HG03565 (cell line): Measurements from ENCODE around the gene HDGFL3.
"Not testable (repeated sequence)": the region's sequence is repeated elsewhere in the genome, so short reads cannot be mapped to it uniquely, and the experiment has no call there.

Experiments
- ATAC-seq: cut with Tn5 transposase; IDR thresholded peaks from one replicate; pipeline ENCODE4 v1.9.1; 2021; ENCODE audit warnings: mild to moderate bottlenecking, moderate library complexity; ENCODE audit not compliant: unreplicated experiment

HDGFL3 gene

GRCh38 chr15:83207660-83208366, at the start of gene HDGFL3:
Gene HDGFL3 (minus strand): TSS chr15:83207823. CDS start chr15:83207414, 409 bp downstream.
- ATAC-seq: no peak

DNA sequence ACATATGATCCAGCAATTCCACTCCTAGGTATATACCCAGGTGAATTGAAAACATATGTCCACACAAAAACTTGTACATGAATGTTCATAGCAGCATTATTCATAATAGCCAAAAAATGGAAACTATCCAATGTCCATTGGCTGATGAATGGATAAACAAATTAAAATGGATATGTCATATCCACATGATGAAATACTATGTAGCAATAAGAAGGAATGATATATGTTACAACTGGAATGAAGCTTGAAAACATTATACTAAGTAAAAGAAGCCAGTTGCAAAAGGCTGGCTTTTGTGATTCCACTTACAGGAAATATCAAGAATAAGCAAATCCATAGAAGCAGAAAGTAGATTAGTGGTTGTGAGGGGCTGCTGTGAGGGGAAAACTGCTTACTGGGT, 43.2 kb upstream of the HDGFL3 start:
- ATAC-seq: no peak

GRCh38 chr15:83249030-83249343, 41.4 kb upstream of the HDGFL3 start:
- ATAC-seq: no peak

GRCh38 chr15:83248151-83249029, 40.8 kb upstream of the HDGFL3 start:
- no peak for ATAC-seq

GRCh38 chr15:83243634-83244033, 36.0 kb upstream of the HDGFL3 start:
- no peak for ATAC-seq

DNA sequence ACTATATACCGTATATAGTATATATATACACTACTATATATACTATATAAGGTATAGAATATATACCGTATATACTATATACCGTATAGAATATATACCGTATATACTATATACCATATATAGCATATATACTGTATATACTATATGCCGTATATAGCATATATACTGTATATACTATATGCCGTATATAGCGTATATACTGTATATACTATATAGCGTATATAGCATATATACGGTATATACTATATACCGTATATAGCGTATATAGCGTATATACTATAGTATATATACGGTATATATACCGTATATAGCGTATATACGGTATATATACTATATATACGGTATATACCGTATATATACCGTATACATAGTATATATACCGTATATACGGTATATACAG, 22.6 kb upstream of the HDGFL3 start:
- ATAC-seq: no peak

DNA sequence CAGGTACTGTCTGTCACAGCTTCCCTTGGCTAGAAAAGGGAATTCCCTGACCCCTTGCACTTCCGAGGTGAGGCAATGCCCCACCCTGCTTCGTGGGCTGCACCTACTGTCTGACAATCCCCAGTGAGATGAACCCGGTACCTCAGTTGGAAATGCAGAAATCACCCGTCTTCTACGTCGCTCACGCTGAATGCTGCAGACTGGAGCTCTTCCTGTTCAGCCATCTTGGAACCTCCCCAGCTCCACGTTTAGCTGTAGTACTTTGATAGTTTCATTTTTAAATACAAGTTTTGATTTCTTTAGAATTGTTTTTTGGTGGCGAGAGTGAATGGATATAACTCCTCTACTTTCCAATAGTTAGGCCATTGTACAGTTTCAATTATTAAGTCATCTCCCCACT, 17.8 kb upstream of the HDGFL3 start:
- ATAC-seq: no peak

GRCh38 chr15:83221781-83222180, 14.2 kb upstream of the HDGFL3 start:
- ATAC-seq: not testable (repeated sequence)

GRCh38 chr15:83219026-83219425, 11.4 kb upstream of the HDGFL3 start:
- ATAC-seq: no peak

DNA sequence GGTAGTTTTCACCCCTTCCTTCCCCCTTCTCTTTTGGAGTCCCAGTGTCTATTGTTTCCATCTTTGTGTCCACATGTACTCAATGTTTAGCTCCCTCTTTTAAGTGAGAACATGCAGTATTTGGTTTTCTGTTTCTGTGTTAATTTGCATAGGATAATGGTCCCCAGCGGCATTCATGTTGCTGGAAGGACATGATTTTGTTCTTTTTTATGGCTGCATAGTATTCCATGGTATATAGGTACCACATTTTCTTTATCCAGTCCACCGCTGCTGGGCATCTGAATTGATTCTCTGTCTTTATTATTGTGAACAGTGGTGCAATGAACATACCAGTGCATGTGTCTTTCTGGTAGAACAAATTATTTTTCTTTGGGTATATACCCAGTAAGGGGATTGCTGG, 7.7 kb upstream of the HDGFL3 start:
- ATAC-seq: no peak

- ATAC-seq: no peak
These were observed 3.0 kb upstream of the HDGFL3 start for GRCh38 chr15:83210619-83211018.

DNA sequence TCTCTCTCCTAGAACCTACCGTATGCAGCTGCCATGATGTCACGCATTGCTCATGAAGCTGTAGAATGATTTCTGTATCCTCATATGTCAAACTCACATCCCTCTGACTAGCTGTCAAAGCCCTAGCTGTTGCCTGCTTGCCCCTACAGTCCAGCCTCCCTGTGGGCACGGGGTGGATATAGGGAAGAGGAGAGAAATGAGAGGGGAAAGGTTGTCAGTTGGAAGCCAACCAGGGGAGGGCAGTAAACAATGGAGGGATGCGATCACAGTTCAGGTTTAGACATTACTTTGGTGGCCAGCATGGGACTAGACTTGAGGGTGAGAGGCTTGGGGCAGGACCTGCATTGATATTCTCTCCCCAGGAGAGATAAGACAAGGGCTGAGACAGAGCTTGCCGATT, 1.7 kb upstream of the HDGFL3 start:
- no peak for ATAC-seq

GRCh38 chr15:83208367-83208661, 691 bp upstream of the HDGFL3 start:
- ATAC-seq: no peak

DNA sequence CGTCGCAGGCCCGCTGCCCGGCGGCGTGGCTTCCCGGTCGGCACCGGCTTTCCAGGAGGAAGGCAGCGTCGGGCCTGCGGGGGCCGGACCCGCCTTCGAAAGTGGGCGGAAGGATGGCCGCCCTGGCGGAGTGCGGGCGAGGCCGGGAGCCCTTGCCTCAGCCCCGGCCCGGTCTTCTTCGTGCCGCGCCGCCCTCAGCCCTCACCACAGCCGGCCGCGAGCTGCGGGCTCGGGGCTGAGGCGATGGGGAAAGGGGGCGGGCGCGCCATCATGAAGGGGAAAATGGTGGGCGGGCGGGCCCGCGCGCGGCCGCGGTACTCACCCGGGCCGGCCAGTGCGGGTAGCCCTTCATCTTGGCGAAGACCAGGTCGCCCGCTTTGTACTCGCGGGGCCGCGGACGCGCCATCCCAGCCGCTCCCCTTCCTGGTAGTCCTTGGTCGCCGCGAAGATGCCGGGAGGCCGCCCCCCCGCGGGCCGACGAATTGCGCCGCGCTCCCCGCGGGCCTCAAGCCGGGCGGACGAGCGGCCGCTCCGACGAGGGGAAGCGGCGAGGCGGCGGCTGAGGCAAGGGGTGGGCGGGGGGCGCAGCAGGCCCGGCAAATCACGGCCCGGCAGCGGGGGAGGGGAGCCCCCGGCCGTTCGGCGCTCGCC, 489 bp downstream of the HDGFL3 start:
- no peak for ATAC-seq

GRCh38 chr15:83206526-83207008, 1.1 kb downstream of the HDGFL3 start:
- ATAC-seq: no peak

- no peak for ATAC-seq
These were observed 1.8 kb downstream of the HDGFL3 start for GRCh38 chr15:83205725-83206324.

- no peak for ATAC-seq
These were observed 2.9 kb downstream of the HDGFL3 start for GRCh38 chr15:83204697-83205096.

DNA sequence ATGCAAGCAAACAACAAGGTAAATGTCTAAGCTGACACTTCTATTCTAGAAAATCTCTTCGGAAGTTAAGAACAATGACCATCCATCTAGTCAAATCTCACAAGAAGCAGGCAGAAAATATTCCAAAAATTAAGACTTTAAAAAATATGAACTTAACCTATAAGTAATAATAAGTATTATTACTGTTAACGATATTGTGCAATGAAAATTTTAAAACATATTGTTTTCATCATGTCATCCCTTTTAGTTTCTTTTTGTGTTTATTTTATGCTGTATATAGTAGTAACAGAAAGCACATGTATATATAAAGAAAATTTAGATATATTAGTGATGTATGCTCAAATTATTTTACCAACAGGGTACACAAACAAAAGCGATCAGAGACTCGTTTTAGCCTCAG, 4.1 kb downstream of the HDGFL3 start:
- no peak for ATAC-seq

DNA sequence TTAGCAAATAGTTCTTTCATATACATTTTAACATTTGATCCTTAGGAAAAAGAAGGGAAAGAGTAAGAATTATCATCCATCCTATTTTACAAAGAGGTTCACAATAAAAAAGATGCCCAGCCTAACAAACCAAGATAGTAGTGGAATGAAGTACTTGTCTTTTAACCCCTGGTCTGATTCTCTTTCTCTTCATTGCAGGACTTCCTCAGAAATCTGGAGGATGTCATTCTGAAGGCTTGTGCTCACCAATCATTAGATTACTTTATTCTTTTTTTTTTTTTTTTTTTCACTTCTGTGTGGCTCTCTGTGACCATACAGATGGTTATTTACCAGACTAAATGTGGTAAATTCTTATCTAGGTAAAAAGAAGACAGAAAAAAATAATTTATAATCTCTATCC, 7.0 kb downstream of the HDGFL3 start:
- no peak for ATAC-seq

DNA sequence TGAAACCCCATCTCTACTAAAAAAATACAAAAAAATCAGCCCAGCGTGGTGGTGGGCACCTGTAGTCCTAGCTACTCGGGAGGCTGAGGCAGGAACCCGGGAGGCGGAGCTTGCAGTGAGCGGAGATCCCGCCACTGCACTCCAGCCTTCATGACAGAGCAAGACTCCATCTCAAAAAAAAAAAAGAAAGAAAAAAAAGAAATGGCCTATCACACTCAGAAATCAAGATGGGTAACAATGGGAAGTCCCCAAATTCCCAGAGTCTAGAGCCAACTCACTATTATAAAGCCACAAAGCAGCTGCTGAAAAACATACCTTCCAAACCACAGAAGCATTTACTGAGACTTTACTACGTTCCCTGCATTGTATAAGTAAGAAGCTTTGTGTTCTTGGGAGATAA, 7.5 kb downstream of the HDGFL3 start:
- no peak for ATAC-seq

- peak; percentile 74 for ATAC-seq
These were observed 8.3 kb downstream of the HDGFL3 start for GRCh38 chr15:83199288-83199687.

- no peak for ATAC-seq
These were observed 9.1 kb downstream of the HDGFL3 start for GRCh38 chr15:83198476-83198875.
